HG03571 (cell line): ENCODE measurements around the gene TEX19.
"Not testable (repeated sequence)": the region's sequence is repeated elsewhere in the genome, so short reads cannot be mapped to it uniquely, and the experiment has no call there.

Experiments
- ATAC-seq: cut with Tn5 transposase; IDR thresholded peaks from one replicate; pipeline ENCODE4 v1.9.1; 2021; ENCODE audit not compliant: unreplicated experiment

The TEX19 gene

DNA sequence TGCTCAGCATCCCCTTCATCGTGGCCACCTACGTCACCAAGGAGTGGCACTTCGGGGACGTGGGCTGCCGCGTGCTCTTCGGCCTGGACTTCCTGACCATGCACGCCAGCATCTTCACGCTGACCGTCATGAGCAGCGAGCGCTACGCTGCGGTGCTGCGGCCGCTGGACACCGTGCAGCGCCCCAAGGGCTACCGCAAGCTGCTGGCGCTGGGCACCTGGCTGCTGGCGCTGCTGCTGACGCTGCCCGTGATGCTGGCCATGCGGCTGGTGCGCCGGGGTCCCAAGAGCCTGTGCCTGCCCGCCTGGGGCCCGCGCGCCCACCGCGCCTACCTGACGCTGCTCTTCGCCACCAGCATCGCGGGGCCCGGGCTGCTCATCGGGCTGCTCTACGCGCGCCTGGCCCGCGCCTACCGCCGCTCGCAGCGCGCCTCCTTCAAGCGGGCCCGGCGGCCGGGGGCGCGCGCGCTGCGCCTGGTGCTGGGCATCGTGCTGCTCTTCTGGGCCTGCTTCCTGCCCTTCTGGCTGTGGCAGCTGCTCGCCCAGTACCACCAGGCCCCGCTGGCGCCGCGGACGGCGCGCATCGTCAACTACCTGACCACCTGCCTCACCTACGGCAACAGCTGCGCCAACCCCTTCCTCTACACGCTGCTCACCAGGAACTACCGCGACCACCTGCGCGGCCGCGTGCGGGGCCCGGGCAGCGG, 15.7 kb downstream of the TEX19 start:
- no peak for ATAC-seq

- no peak for ATAC-seq
These were observed 16.5 kb downstream of the TEX19 start for GRCh38 chr17:82375359-82376041.

DNA sequence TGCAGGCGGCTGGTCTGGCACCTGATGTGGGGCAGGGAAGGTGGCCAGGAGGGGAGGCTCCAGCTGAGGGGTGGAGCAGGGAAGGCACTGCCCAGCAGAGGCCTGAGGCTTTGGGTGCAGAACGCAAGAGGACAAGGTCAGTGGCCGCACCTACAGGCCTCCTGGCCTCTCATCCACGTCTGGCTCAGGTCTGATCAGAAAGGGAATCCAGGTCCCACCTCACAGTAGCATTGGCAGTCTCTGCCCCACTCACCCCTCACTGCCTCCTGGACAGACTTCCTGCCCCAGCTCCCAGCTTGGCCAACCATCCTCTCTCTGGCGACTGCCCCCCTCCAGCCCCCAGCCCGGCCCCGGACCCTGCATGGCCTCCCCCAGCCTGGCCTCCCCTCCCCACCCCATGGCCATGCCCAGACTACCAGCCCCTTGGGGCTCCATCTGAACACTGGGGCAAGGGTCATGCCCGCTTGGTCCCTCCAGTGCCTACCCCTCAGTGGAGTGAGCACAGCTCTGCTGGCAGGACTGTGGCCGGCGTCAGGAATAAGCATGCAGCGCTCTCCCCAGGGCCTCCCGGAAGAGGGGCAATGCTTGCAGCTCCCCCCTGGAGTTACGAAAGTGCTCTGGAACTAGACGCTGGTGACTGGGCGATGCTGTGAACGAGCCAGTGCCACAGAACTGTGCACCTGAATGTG, 17.1 kb downstream of the TEX19 start:
- ATAC-seq = no peak

DNA sequence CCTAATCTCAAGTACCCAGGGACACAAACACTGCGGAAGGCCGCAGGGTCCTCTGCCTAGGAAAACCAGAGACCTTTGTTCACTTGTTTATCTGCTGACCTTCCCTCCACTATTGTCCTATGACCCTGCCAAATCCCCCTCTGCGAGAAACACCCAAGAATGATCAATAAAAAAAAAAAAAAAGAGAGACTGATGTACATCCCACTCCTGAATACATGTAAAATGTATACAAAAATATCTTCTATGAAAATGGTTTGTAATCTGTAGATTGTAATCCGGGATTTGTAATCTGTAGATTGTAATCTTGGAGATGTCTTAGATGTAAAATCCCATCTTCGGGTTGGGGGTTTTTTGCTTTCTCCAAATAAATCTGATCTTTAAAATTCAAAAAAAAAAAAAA, 18.2 kb downstream of the TEX19 start:
- ATAC-seq = not testable (repeated sequence)

DNA sequence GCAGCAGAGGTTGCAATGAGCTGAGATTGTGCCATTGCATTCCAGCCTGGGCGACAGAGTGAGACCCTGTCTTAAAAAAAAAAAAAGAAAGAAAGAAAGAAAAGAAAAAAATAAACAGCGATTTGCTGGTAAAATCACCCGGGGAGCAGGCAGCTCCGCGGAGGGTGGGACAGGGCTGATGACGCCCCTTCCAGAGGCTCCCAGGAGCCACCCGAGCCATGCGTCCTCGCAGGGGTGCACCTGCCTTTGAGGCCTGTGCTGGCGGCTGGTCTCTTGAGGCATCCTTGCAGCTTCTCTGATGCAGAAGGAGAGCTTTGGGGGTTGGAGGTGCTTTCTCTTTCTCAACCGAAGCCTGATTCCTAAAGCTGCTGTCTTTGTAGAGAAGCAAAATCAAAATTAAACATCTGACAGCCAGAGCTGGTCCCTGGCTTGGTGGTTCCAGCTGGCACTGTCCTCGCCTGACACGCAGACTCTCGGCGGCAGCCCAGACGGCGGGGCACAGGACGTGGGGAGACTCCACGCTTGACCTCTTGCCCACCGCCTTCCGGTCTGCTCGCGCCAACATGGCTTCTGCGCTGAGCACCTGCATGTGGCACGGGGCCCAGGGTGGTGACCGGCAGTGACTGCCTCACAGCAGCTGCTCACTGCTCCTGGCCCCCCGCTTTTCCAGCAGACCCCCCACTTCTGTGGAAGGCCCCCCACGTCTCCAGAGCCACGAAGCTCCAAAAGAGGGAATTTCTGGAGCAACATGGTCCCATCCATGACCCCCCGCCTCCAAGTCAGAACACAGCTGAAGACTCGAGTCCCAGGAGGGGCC, 19.1 kb downstream of the TEX19 start:
- no peak for ATAC-seq

DNA sequence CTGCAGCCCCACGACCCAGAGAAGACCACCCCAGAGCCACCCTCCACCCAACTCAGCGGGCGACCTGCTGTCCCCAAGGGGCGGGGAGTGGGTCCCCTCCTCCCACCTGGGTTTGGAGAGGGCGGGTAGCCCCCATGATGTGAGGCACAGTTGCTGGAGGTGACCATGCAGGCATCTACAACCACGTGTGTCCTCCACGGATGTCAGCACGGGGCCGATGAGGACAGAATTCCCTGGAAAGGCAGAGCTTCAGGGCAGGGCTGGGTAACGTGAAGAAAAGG, 19.6 kb downstream of the TEX19 start:
- ATAC-seq = no peak

GRCh38 chr17:82380860-82381702, 22.0 kb downstream of the TEX19 start:
- no peak for ATAC-seq

GRCh38 chr17:82381703-82382009, 22.6 kb downstream of the TEX19 start:
- ATAC-seq = not testable (repeated sequence)

- ATAC-seq = not testable (repeated sequence)
These were observed 23.3 kb downstream of the TEX19 start for GRCh38 chr17:82382220-82382932.

DNA sequence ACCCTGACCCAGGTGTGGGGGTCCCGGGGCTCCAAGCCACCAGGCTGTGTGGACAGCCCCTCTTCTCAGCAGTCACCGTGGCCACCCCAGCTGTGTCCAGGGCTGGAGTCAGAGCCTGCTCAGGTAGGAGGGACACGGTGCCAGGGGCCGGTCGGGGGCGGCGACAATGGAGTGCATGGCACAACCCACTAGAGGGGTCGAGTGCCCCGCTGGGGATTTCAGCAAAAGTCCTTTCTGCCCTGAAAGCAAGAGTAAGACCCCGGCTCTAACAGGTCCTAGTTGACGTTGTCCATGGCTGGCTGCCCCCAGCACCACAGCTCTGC, 23.8 kb downstream of the TEX19 start:
- no peak for ATAC-seq

DNA sequence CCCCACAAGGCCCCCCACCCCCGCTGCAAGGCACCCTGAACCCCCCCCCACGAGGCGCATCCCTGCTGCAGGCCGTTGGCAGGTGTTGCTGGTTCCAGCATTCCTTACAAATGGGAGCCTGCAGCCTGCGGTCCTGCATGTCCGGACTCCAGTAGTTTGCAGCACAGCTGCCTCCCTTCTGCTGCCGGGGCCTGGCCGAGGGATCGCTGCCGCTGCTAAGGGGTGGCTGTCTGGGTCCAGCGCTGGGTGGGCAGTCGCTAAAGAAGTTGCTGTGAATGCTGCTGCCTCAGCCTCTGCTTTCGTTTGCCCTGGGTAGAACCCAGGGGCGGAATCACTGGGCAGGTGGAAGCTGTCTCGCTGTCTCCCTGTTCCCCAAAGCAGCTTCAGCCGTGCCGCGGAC, 24.4 kb downstream of the TEX19 start:
- ATAC-seq = no peak

DNA sequence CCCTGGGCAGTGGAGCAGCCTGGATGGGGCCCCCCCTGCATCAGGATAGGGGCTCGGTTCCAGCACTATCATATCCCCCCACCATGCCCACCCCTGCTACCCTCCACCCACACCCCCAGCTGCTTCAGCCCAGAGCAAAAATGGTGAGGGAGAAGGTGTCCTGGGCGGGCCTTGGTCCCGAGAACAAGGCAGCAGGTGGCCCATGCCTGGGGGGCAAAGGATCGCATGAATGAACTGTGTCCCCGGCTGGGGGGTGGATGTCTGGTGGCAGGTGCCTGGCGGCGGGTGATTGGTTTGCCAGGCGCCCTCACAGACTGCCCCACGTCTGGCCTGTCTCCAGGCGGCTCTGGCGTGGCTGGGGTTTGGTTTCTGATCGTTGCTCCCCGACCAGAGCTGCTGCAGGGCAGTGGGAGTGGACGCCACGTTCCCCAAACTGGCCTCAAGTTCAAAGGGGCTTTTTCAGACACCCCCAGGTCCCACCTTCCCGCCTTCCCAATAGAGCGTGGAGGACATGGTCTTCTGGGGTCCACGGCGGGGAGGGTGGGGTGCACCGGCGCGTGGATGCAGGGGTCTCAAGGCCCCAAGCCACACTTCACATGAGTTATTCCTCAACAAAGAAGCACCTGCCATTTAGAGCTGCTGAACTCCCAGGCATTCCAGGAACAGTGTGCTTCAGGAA, 25.1 kb downstream of the TEX19 start:
- no peak for ATAC-seq

DNA sequence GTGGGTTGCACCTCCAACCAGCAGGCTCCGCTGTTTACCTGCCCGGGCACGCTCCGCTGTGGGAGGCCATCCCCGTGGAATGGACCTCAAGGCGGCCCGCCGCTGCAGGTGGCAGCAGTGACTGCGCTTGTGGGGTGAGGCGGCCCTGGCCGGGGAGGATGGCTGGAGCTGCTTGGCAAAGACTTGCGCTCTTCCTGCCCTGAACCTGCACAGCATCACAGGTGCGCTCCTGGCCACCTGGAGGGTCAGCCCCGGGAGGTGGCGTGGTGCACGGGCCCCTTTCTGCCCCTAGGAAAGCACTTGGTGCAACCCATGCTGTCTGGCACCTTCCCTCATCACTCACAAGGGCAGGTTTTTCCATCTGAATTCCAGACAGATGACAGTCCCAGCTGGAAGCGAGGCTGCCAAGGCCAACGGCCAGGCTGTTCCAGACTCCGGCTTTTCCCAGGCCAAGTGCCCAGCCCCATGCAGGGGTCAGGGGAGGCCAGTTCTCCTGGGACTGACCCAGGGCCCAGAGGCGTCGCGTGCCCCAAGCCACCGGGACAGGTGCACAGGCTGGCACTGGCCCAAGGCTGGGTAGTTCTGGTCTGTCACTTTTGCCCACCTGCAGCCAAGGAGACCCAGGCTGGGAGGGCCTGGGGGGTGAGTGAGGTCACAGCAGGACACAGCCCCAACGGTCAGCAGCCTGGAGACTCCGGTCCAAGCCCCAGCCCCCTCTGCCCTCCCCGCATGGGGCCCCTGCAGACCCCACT, 25.9 kb downstream of the TEX19 start:
- no peak for ATAC-seq

- ATAC-seq = no peak
These were observed 26.7 kb downstream of the TEX19 start for GRCh38 chr17:82385559-82386254.

- no peak for ATAC-seq
These were observed 27.3 kb downstream of the TEX19 start for GRCh38 chr17:82386255-82386831.

- no peak for ATAC-seq
These were observed 28.0 kb downstream of the TEX19 start for GRCh38 chr17:82386881-82387704.

DNA sequence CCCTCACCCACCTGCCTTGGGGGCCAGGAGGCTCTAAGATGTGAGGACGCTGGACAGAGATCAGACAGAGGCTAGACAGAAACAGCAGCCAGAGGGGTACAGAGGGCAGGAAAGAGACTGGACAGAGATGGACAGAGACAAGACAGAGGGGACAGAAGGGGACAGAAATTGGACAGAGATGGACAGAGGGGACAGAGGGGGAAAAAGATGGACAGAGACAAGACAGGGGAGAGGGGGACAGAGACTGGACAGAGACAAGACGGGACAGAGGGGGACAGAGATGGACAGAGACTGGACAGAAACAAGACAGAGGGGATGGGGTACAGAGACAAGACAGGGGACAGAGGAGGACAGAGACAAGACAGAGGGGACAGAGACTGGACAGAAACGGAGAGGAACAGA, 28.7 kb downstream of the TEX19 start:
- no peak for ATAC-seq
